ENCODE results near the gene NACA2. TPM values are rescaled to one million over a fixed set of nuclear protein-coding genes. Genes with fewer than 3 reads are reported as not detected.
"Not testable (repeated sequence)": the region's sequence is repeated elsewhere in the genome, so short reads cannot be mapped to it uniquely, and the experiment has no call there.

Gene NACA2
- total RNA-seq, 1 donor from 2014 or later, result not detected

DNA sequence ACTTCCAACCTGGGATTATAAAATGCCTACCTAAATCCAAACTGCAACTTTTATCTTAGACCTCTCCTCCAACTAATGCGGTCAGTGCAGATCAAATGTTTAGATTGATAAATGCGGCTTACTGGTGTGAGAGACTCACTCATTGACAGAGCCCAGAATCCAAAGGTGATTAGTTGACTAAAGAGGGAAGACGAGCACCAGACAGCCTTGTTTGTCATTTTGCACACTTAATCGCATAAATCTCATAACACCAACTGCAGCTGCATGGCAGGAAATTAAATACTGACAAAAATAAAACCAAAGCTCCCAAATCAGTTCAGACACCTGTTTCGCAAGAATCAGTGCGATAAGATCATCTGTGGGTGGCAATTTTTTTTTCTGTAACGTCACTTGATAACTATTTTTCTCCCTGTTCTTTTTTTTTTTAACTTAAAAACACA, 35.9 kb downstream of the NACA2 start:
- Mint-ChIP-seq H3K27ac (ENCODE audit: unreplicated experiment) (no peak overlapping the region), H3K4me1 (no peaks in the 10 kb centered on the region), H3K27me3 (ENCODE audit: low read depth) (peaks cover 6% of the 10 kb centered on the region), H3K9me3 (no peaks in the 10 kb centered on the region), H3K36me3 (ENCODE audit: low read depth) (no peaks in the 10 kb centered on the region), H3K4me3 (no peak overlapping the region)
- TF ChIP-seq, protein P1, sequence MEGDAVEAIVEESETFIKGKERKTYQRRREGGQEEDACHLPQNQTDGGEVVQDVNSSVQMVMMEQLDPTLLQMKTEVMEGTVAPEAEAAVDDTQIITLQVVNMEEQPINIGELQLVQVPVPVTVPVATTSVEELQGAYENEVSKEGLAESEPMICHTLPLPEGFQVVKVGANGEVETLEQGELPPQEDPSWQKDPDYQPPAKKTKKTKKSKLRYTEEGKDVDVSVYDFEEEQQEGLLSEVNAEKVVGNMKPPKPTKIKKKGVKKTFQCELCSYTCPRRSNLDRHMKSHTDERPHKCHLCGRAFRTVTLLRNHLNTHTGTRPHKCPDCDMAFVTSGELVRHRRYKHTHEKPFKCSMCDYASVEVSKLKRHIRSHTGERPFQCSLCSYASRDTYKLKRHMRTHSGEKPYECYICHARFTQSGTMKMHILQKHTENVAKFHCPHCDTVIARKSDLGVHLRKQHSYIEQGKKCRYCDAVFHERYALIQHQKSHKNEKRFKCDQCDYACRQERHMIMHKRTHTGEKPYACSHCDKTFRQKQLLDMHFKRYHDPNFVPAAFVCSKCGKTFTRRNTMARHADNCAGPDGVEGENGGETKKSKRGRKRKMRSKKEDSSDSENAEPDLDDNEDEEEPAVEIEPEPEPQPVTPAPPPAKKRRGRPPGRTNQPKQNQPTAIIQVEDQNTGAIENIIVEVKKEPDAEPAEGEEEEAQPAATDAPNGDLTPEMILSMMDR (conservative IDR thresholded peaks at IDR 0.05), result no peak
- DNase-seq (ENCODE audit: low read depth, low spot score), result no peak

DNA sequence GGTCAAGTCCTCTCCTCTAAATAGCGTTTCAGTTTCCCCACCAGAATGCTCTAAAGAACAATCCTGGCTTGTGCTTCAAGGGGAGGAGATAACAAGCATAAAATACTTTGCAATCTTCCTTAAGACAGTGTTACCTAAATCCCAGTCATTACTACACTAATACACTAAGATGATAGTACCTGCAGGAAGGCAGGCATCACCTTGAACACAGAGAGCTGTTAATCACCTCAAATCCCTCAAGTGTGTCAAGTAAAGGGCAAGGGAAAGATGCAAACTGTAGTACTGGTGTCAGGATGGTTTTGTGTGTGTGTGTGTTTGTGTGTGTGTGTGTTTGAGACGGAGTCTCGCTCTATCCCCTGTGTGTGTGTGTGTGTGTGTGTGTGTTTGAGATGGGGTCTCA, 36.8 kb downstream of the NACA2 start:
- no peak overlapping the region for H3K27ac Mint-ChIP-seq (ENCODE audit: unreplicated experiment)
- TF ChIP-seq, protein P1 (conservative IDR thresholded peaks at IDR 0.05), result no peak
- H3K27me3 Mint-ChIP-seq (ENCODE audit: low read depth), result peaks cover 5% of the 10 kb centered on the region
- H3K9me3 Mint-ChIP-seq, result no peaks in the 10 kb centered on the region
- H3K36me3 Mint-ChIP-seq (ENCODE audit: low read depth), result no peaks in the 10 kb centered on the region
- H3K4me3 Mint-ChIP-seq, result no peak overlapping the region
- no peak for DNase-seq (ENCODE audit: low read depth, low spot score)
- no peaks in the 10 kb centered on the region for H3K4me1 Mint-ChIP-seq

DNA sequence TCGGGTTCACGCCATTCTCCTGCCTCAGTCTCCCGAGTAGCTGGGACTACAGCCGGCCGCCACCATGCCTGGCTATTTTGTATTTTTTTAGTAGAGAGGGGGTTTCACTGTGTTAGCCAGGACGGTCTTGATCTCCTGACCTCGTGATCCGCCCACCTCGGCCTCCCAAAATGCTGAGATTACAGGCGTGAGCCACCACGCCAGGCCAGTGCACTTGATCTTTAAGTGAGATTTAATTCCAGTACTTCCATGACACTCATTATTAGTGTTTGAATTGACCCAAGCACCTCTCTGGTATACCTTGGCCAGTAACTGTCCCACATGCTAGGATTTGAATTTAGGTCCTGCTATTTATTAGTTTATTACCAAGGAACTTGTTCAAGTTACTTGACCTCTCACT, 38.5 kb downstream of the NACA2 start:
- not testable (repeated sequence) for H3K9me3 Mint-ChIP-seq; DNase-seq (ENCODE audit: low read depth, low spot score); H3K36me3 Mint-ChIP-seq (ENCODE audit: low read depth); H3K4me1 Mint-ChIP-seq; H3K27ac Mint-ChIP-seq (ENCODE audit: unreplicated experiment); H3K27me3 Mint-ChIP-seq (ENCODE audit: low read depth); H3K4me3 Mint-ChIP-seq

DNA sequence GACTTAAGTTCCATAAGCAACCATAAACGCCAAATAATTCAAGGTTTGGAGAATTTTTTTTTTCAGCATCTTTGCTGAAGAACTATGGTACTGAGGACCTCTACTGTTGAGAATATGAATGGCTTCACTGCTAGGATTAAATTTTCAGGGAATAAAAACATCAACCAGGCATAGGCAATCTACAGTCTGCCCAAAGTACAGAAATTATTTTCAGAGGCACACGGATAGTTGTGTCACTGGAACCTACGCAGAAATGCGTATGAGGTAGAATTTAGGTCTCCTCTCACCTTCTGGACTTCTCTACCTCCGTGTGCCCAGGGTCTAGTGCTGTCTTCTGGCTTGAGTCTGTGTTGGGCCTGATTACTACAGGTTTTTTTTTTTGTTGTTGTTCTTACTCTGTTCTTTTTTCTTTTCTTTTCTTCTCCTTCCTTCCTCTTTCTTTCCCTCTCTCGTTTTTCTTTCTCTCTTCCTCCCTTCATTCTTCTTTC, 39.7 kb downstream of the NACA2 start:
- Mint-ChIP-seq H3K4me1 (no peaks in the 10 kb centered on the region), H3K9me3 (no peaks in the 10 kb centered on the region), H3K27me3 (ENCODE audit: low read depth) (peaks cover 4% of the 10 kb centered on the region), H3K4me3 (no peak overlapping the region), H3K27ac (ENCODE audit: unreplicated experiment) (no peak overlapping the region), H3K36me3 (ENCODE audit: low read depth) (peaks cover 3% of the 10 kb centered on the region)
- no peak for DNase-seq (ENCODE audit: low read depth, low spot score)
- TF ChIP-seq, protein P1 (conservative IDR thresholded peaks at IDR 0.05), result peak; percentile 82

DNA sequence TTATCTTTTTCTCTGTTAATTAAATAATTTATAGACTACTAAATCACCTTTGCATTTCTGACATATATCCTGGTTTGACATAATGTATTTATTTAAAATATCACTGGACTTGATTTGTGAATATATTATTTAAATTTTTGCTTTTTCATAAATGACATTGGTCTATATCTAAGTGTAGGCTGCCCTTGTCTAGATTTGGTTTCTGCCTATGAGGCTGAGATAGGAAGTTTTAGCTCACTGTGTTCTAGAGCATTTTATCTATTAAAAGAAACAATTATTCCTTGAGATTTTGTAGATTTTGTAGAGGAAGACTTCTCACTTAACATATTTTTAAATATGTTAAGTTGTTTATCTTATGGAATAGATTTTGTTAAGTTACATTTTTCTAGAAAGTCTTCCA, 43.9 kb downstream of the NACA2 start:
- H3K9me3 Mint-ChIP-seq, result peaks cover 10% of the 10 kb centered on the region
- no peak for DNase-seq (ENCODE audit: low read depth, low spot score)
- TF ChIP-seq, protein P1 (conservative IDR thresholded peaks at IDR 0.05), result no peak
- no peaks in the 10 kb centered on the region for H3K27me3 Mint-ChIP-seq (ENCODE audit: low read depth)
- no peak overlapping the region for H3K27ac Mint-ChIP-seq (ENCODE audit: unreplicated experiment)
- H3K36me3 Mint-ChIP-seq (ENCODE audit: low read depth), result peaks cover 3% of the 10 kb centered on the region
- no peaks in the 10 kb centered on the region for H3K4me1 Mint-ChIP-seq
- H3K4me3 Mint-ChIP-seq, result no peak overlapping the region

DNA sequence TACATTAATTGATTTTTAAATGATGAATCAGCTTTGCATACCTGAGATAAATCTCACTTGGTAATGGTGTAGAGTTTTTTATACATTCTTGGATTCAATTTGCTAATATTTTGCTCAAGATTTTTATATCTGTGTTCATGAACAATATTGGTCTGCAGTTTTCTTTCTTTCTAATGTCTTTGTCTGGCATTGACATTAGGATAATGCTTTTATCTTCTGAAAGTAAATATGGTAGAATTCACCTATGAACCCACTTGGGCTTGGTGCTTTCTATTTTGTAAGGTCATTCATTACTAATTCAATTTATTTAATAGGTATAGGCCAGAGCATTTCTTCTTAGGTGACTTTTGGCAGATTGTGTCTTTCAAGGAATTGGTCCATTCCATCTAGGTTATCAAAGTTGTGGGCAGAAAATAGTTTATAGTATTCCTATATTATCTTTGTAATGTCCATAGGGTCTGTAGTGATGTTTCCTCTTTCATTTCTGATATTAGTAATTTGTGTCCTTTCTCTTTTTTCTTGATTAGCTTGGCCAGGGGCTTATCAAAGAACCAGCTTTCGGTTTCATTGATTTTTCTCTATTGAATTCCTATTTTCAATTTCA, 45.6 kb downstream of the NACA2 start:
- H3K27ac Mint-ChIP-seq (ENCODE audit: unreplicated experiment), result no peak overlapping the region
- H3K4me1 Mint-ChIP-seq, result no peaks in the 10 kb centered on the region
- TF ChIP-seq, protein P1 (conservative IDR thresholded peaks at IDR 0.05), result no peak
- peaks cover 12% of the 10 kb centered on the region for H3K9me3 Mint-ChIP-seq
- H3K36me3 Mint-ChIP-seq (ENCODE audit: low read depth), result peaks cover 9% of the 10 kb centered on the region
- H3K27me3 Mint-ChIP-seq (ENCODE audit: low read depth), result no peaks in the 10 kb centered on the region
- DNase-seq (ENCODE audit: low read depth, low spot score), result no peak
- H3K4me3 Mint-ChIP-seq, result no peak overlapping the region
